ENCODE measurements around the gene IYD. TPM values are rescaled to one million over a fixed set of nuclear protein-coding genes. Genes with fewer than 3 reads are reported as not detected.

Gene IYD, protein sequence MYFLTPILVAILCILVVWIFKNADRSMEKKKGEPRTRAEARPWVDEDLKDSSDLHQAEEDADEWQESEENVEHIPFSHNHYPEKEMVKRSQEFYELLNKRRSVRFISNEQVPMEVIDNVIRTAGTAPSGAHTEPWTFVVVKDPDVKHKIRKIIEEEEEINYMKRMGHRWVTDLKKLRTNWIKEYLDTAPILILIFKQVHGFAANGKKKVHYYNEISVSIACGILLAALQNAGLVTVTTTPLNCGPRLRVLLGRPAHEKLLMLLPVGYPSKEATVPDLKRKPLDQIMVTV
- not detected for total RNA-seq
- under 1 TPM in 4 of 8 donors, not detected in 4; 0.07 to 0.57 (median 0.21) TPM for polyA plus RNA-seq (ENCODE audit: insufficient read depth in 1 of 8, insufficient read length in 8 of 8, low replicate concordance in 1 of 8)
- long read RNA-seq, donor 1, result 0 reads
- long read RNA-seq, donor 2, result 0 reads
- long read RNA-seq, donor 3, result 0 reads
- long read RNA-seq, donor 4, result 0 reads
- long read RNA-seq, donor 5, result 0 reads
- long read RNA-seq, donor 6, result 0 reads
- long read RNA-seq, donor 7, result 0 reads
- long read RNA-seq, donor 8, result 0 reads
- long read RNA-seq, donor 9, result 0 reads
- long read RNA-seq, donor 10, result 0 reads
- long read RNA-seq, donor 11, result 0 reads

DNA sequence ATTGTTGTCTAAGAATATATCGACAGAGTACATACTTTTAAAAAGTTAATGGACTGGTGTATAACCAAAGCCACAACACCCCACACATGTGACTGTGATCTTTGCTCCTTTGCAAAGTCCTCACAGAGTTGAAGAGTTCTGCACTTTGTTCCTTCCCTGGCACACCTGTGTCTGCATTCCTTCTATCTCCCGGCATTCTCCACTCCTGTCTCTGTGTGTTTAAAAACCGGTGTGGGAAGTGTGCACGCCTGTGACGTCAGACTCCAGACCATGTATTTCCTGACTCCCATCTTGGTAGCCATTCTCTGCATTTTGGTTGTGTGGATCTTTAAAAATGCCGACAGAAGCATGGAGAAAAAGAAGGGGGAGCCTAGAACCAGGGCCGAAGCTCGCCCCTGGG is at the start of gene IYD:
Gene IYD (plus strand): TSS at position 251 of the 400 bp plus-strand sequence. CDS start 20 bp downstream, at position 271.
- DNase-seq, result no peak
- peaks cover 5% of the 10 kb centered on the region for H3K4me1 ChIP-seq (ENCODE audit: control insufficient read depth, insufficient read depth, low read length)
- no peak within 1 kb of the TSS for H3K4me3 ChIP-seq (ENCODE audit: low read length)
- no peaks in the 10 kb centered on the region for H3K27me3 ChIP-seq (ENCODE audit: control insufficient read depth, insufficient read depth, low read length)
- WGBS (ENCODE audit: insufficient coverage), result 61% methylated on average over 3 of the region's 8 CpGs
- H3K36me3 ChIP-seq (ENCODE audit: control insufficient read depth, insufficient read depth, low read length), result no peaks in the 10 kb centered on the region
- no peaks in the 10 kb centered on the region for H3K9me3 ChIP-seq (replicated peaks; ENCODE audit: control insufficient read depth, low read depth, low read length)
- no peak within 1 kb of the TSS for H3K27ac ChIP-seq (ENCODE audit: low read length)

DNA sequence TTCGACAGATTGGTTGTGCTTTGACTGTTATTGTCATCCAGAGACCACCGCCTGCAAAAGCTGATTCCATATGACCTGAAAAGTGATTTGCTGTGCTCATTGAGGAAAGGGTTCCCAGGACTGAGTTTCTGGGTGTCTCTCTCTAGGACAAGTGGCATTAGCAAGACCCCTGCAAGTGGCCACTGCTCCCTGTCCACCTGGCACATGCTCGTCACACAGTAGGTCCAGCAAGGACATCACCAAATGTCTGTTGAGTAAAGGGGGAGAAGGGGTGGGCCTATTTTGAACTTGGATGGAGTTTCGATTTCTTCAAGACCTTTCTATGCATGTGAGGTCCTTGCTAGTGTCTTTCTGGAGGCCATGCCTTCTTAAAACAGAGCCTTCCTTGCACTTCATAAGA is 48.9 kb upstream of the IYD start:
- Histone ChIP-seq H3K27ac (ENCODE audit: low read length) (peak overlapping the region; percentile 79), H3K36me3 (ENCODE audit: control insufficient read depth, insufficient read depth, low read length) (no peaks in the 10 kb centered on the region), H3K4me3 (ENCODE audit: low read length) (no peak overlapping the region), H3K9me3 (replicated peaks; ENCODE audit: control insufficient read depth, low read depth, low read length) (no peaks in the 10 kb centered on the region), H3K27me3 (ENCODE audit: control insufficient read depth, insufficient read depth, low read length) (no peaks in the 10 kb centered on the region), H3K4me1 (ENCODE audit: control insufficient read depth, insufficient read depth, low read length) (peaks cover 44% of the 10 kb centered on the region)
- DNase-seq, result no peak
- WGBS (ENCODE audit: insufficient coverage), result 100% methylated on average over 2 of the region's 4 CpGs

DNA sequence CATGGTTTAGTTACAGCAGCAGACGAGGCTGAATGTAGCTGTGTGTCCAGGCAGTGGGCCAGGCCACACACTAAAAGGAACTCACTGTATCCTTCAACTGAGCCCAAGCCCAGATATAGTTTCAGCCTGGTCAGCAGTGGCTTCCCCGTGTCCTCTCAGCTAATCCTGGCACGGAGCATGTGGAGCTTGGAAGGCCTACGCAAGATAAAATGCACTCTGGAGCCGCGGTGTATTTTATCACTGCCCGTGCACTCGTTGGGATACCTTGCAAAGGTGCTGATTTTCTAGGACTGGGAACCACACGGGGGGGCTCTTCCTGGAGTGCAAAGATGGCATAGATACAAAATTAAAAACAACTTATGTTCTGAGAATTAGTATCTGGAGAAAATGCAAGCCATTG is 48.4 kb upstream of the IYD start:
- Histone ChIP-seq H3K36me3 (ENCODE audit: control insufficient read depth, insufficient read depth, low read length) (no peaks in the 10 kb centered on the region), H3K4me3 (ENCODE audit: low read length) (no peak overlapping the region), H3K9me3 (replicated peaks; ENCODE audit: control insufficient read depth, low read depth, low read length) (no peaks in the 10 kb centered on the region), H3K4me1 (ENCODE audit: control insufficient read depth, insufficient read depth, low read length) (peaks cover 46% of the 10 kb centered on the region), H3K27me3 (ENCODE audit: control insufficient read depth, insufficient read depth, low read length) (no peaks in the 10 kb centered on the region), H3K27ac (ENCODE audit: low read length) (peak overlapping the region; percentile 79)
- peak; percentile 95 for DNase-seq
- 31% methylated on average over 7 of the region's 9 CpGs for WGBS (ENCODE audit: insufficient coverage)

DNA sequence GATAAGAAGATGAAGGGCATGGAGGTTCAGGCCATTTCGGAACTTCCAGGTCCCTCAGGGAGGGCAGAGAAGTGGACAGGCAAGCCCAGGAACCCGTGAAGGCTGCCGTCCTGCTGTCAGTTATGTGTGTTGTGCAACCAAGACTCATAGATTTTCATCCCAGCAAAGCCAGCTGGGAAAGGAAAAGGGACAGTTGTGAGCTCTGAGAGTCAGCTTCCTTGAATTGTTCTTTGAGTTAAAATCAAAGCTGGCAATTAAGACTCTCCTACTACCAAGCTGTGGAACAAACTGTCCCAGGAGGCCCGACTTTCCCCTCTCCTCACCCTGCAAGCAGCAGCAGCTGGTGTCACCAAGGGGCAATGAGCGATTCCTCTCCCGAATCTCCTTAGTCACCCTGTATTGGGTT is 46.3 kb upstream of the IYD start:
- no peaks in the 10 kb centered on the region for H3K36me3 ChIP-seq (ENCODE audit: control insufficient read depth, insufficient read depth, low read length)
- peak overlapping the region; percentile 54 for H3K27ac ChIP-seq (ENCODE audit: low read length)
- peak; percentile 51 for DNase-seq
- no peaks in the 10 kb centered on the region for H3K9me3 ChIP-seq (replicated peaks; ENCODE audit: control insufficient read depth, low read depth, low read length)
- H3K4me1 ChIP-seq (ENCODE audit: control insufficient read depth, insufficient read depth, low read length), result peaks cover 48% of the 10 kb centered on the region
- 71% methylated on average over 5 of the region's 6 CpGs for WGBS (ENCODE audit: insufficient coverage)
- H3K27me3 ChIP-seq (ENCODE audit: control insufficient read depth, insufficient read depth, low read length), result no peaks in the 10 kb centered on the region
- H3K4me3 ChIP-seq (ENCODE audit: low read length), result no peak overlapping the region

DNA sequence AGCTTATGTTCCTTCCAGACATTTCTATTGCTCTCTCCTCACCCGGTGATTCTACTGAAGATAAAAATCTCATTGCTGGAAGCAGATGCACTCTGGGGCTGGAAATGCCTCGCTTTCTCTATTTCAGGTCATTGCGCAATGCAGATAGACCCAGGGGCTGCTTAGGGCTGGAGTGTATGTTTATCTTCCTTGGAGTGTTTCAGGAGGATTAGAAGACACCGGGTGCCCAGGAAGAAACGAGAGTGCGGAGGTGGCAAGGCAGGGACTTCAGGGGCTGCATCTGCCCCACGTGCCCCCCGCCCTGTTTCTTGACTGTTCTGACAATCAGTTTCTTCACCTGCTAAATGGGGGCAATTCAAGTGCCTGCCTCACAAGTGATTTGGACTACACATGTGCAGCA is 45.6 kb upstream of the IYD start:
- H3K9me3 ChIP-seq (replicated peaks; ENCODE audit: control insufficient read depth, low read depth, low read length), result no peaks in the 10 kb centered on the region
- H3K4me3 ChIP-seq (ENCODE audit: low read length), result no peak overlapping the region
- no peaks in the 10 kb centered on the region for H3K27me3 ChIP-seq (ENCODE audit: control insufficient read depth, insufficient read depth, low read length)
- no peak overlapping the region for H3K27ac ChIP-seq (ENCODE audit: low read length)
- no peak for DNase-seq
- H3K36me3 ChIP-seq (ENCODE audit: control insufficient read depth, insufficient read depth, low read length), result no peaks in the 10 kb centered on the region
- 78% methylated on average over 6 of the region's 8 CpGs for whole genome bisulfite sequencing (ENCODE audit: insufficient coverage)
- peaks cover 49% of the 10 kb centered on the region for H3K4me1 ChIP-seq (ENCODE audit: control insufficient read depth, insufficient read depth, low read length)

DNA sequence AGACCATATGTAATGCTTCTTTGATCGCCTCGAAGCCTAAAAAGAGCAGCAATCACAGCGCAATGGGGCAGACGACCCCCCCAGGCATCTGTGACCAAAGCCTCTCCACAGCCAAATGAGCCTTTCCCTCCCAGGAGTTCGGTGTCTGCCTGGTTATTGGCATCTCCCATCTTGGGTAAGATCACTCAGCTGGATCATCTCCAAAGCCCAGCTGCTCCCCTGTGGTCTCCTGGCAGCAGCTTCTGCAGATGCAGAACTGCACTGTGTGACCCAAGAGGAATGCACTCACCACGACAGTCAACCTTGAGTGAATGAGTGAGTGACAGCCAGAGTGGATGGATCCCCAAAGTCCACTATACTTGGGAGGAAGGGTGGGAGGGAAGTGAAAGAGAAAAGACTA is 44.8 kb upstream of the IYD start:
- peak; percentile 40 for DNase-seq
- no peak overlapping the region for H3K27ac ChIP-seq (ENCODE audit: low read length)
- H3K9me3 ChIP-seq (replicated peaks; ENCODE audit: control insufficient read depth, low read depth, low read length), result no peaks in the 10 kb centered on the region
- no peaks in the 10 kb centered on the region for H3K27me3 ChIP-seq (ENCODE audit: control insufficient read depth, insufficient read depth, low read length)
- 54% methylated on average over 5 of the region's 6 CpGs for WGBS (ENCODE audit: insufficient coverage)
- H3K4me3 ChIP-seq (ENCODE audit: low read length), result no peak overlapping the region
- peaks cover 49% of the 10 kb centered on the region for H3K4me1 ChIP-seq (ENCODE audit: control insufficient read depth, insufficient read depth, low read length)
- no peaks in the 10 kb centered on the region for H3K36me3 ChIP-seq (ENCODE audit: control insufficient read depth, insufficient read depth, low read length)

DNA sequence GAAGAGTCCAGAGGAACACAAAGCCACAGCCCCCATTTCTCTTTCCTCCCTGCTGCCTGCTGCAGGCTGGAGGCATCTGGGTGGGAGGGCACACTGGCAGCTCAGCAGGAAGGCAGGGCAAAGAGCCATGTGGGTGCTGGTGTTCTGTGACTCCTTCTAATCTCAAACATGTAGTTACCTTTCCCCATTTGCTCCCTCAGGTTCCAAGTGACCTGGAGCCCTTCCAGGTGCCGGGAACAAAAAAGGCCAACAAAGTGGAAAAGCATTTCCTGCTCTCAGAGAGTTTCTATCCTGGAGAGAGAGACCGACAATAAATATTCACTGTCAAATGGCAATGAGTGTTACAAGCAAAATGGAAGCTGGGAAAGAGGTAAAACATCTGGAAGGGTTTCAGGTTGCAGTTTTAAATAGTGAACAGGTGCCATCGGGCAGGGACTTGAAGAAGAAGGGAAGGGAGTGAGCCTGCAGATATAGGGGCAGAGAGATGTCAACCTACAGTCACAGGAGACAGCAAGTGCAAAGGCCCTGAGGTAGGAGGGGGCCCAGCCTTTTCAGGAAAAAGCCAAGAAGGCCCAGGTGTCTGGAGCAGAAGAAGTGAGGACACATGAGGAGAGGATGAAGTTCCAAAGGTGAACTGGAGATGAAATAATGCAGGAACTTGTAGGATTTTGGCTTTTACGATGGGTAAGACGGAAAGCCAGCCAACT is 43.6 kb upstream of the IYD start:
- H3K4me1 ChIP-seq (ENCODE audit: control insufficient read depth, insufficient read depth, low read length), result peaks cover 41% of the 10 kb centered on the region
- DNase-seq, result no peak
- 48% methylated on average over 4 of the region's 5 CpGs for WGBS (ENCODE audit: insufficient coverage)
- H3K4me3 ChIP-seq (ENCODE audit: low read length), result no peak overlapping the region
- H3K27me3 ChIP-seq (ENCODE audit: control insufficient read depth, insufficient read depth, low read length), result no peaks in the 10 kb centered on the region
- no peaks in the 10 kb centered on the region for H3K9me3 ChIP-seq (replicated peaks; ENCODE audit: control insufficient read depth, low read depth, low read length)
- H3K36me3 ChIP-seq (ENCODE audit: control insufficient read depth, insufficient read depth, low read length), result no peaks in the 10 kb centered on the region
- H3K27ac ChIP-seq (ENCODE audit: low read length), result no peak overlapping the region

DNA sequence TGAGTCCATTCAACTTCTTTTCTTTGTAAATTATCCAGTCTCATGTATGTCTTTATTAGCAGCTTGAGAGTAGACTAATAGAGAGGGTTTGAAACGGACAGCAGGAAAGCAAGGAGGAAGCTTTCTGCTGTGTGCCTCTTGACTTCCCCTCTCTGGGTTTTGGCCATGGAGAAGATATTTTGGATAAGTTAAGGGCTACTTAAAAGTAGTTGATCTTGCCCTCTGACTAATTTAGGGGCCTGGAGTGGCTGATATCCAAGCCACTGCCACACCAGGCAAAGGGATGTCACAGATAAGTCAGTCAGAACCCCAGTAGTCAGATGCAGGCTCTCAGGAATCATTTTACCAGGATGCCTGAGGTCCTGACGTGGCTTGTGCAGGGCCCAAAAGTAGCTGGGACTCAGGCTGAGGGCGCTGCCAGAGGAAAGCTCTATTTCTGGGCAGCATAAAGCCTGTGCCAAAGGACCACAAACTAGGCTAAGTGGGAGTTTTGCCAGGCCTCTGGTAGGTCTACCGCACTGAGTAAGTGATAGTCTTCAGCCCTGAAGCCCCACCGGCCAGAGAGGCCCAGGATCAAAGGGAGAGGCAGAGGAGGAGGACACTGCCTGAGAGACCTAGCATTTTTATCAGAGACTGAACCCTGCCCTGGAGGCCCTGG is 41.6 kb upstream of the IYD start:
- Histone ChIP-seq H3K4me1 (ENCODE audit: control insufficient read depth, insufficient read depth, low read length) (peaks cover 32% of the 10 kb centered on the region), H3K9me3 (replicated peaks; ENCODE audit: control insufficient read depth, low read depth, low read length) (no peaks in the 10 kb centered on the region), H3K4me3 (ENCODE audit: low read length) (no peak overlapping the region), H3K27me3 (ENCODE audit: control insufficient read depth, insufficient read depth, low read length) (no peaks in the 10 kb centered on the region), H3K27ac (ENCODE audit: low read length) (peak overlapping the region; percentile 40), H3K36me3 (ENCODE audit: control insufficient read depth, insufficient read depth, low read length) (no peaks in the 10 kb centered on the region)
- WGBS (ENCODE audit: insufficient coverage), result 76% methylated on average over 5 of the region's 5 CpGs
- DNase-seq, result peak; percentile 43

DNA sequence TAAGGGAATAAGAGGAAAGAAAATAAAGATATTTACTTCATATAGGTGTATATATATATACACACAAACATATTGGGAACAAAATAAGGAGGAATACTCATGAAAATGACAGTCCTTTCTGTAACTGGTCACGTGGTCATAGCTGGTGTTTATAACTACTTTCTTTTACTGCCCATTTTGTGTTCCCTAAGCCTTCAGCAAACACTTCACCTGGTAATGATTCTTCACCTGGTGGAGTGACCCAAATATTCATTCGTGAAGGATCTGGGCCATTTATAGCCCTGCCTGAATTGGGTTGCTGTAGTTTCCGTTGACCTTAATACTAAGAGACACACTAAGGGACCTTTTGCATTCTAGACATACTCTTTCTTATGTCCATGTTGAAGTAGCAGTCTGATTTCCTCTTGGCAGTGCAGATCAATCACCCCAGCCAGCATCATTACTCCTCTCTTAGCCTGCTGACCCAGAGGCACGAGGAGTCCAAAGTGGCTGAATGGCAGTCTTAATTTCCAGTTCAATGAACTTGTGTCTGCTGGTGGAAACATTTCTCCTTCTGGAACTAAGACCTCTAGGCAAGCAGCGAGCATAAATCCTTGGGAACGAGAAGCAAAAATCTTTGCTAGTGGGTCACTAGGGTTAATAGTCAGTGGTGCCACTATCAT is 39.9 kb upstream of the IYD start:
- H3K27ac ChIP-seq (ENCODE audit: low read length), result no peak overlapping the region
- H3K36me3 ChIP-seq (ENCODE audit: control insufficient read depth, insufficient read depth, low read length), result no peaks in the 10 kb centered on the region
- peaks cover 20% of the 10 kb centered on the region for H3K4me1 ChIP-seq (ENCODE audit: control insufficient read depth, insufficient read depth, low read length)
- DNase-seq, result no peak
- 80% methylated on average over 2 of the region's 6 CpGs for WGBS (ENCODE audit: insufficient coverage)
- H3K9me3 ChIP-seq (replicated peaks; ENCODE audit: control insufficient read depth, low read depth, low read length), result no peaks in the 10 kb centered on the region
- no peak overlapping the region for H3K4me3 ChIP-seq (ENCODE audit: low read length)
- no peaks in the 10 kb centered on the region for H3K27me3 ChIP-seq (ENCODE audit: control insufficient read depth, insufficient read depth, low read length)

Data from muscle of leg (tissue), 16 donors.